ENCODE data around the gene NLRC3.

DNA sequence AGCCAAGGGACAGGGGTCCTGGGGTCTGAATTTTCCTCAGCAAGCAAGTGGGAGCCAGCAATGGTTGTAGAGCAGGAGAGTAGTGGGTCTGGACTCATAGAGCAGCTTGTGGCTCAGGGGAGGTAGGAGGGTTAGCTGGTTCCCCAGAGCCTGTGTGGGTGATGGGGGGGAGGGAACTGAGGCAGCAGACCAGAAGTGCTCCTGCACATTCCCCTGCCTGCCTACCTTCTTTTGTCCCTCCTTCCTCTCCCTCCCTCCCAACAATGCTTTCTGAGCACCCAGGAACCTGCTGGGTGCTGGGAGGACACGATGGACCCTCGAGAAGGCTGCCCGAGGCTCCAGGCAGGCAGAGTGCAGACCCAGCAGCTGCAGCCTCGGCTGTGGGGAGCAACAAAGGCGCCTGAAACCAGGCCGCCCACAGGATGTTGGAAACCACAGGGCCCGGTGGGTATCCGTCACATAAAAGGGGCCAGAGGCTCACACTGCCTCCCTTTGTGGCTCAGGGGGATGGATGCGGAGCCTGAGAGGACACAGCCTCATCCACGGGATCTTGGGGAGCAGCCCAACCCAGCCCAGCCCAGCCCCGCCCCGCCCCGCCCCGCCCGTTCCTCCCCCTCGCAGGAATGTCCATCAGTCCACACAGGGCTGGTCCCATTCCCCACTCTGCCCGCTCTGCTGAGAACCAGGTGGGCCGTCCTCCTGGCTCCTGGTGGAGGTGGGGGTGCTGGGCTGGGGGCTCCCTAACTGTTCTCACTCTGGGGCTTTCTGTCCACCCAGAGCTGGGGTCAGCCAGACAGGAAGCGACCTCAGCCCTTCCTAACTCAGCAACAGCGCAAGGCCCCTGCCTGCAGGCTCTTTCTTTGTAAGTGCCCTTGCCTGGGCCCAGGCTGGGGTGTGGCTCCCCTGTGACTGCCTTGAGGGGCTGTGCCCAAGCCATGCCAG is 1.7 kb upstream of the NLRC3 start:
- TF ChIP-seq, protein P1, sequence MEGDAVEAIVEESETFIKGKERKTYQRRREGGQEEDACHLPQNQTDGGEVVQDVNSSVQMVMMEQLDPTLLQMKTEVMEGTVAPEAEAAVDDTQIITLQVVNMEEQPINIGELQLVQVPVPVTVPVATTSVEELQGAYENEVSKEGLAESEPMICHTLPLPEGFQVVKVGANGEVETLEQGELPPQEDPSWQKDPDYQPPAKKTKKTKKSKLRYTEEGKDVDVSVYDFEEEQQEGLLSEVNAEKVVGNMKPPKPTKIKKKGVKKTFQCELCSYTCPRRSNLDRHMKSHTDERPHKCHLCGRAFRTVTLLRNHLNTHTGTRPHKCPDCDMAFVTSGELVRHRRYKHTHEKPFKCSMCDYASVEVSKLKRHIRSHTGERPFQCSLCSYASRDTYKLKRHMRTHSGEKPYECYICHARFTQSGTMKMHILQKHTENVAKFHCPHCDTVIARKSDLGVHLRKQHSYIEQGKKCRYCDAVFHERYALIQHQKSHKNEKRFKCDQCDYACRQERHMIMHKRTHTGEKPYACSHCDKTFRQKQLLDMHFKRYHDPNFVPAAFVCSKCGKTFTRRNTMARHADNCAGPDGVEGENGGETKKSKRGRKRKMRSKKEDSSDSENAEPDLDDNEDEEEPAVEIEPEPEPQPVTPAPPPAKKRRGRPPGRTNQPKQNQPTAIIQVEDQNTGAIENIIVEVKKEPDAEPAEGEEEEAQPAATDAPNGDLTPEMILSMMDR (IDR thresholded peaks at IDR 0.05 in 2 of 3, conservative IDR thresholded peaks at IDR 0.05 in 1 of 3; ENCODE audit: borderline replicate concordance in 1 of 3, insufficient read depth in 1 of 3, low read depth in 2 of 3, low read length in 2 of 3): no peak
- TF ChIP-seq CEBPB (IDR thresholded peaks at IDR 0.05; ENCODE audit: low read depth) (no peak), POLR2A (IDR thresholded peaks at IDR 0.05; ENCODE audit: borderline replicate concordance, extremely low read depth, insufficient read depth, insufficient read length) (no peak), EZH2 (IDR thresholded peaks at IDR 0.05) (no peak), POLR2AphosphoS5 (IDR thresholded peaks at IDR 0.05; ENCODE audit: low read depth, low read length) (no peak), SP1 (IDR thresholded peaks at IDR 0.05; ENCODE audit: low read depth) (no peak), EZH2phosphoT487 (IDR thresholded peaks at IDR 0.05; ENCODE audit: borderline replicate concordance) (no peak), ZNF274 (IDR thresholded peaks at IDR 0.05; ENCODE audit: low read depth, low read length) (no peak), REST (IDR thresholded peaks at IDR 0.05; ENCODE audit: low read depth) (no peak), YY1 (IDR thresholded peaks at IDR 0.05; ENCODE audit: extremely low read depth, insufficient replicate concordance, low read depth, low read length) (no peak), TCF7L2 (IDR thresholded peaks at IDR 0.05; ENCODE audit: borderline replicate concordance, extremely low read depth, insufficient read depth, insufficient read length) (no peak), ZFX (IDR thresholded peaks at IDR 0.05) (no peak), JUND (IDR thresholded peaks at IDR 0.05) (no peak), RAD21 (IDR thresholded peaks at IDR 0.05; ENCODE audit: low read depth) (no peak)
